ENCODE results near the gene TPK1. TPM values are rescaled to one million over a fixed set of nuclear protein-coding genes. Genes with fewer than 3 reads are reported as not detected.

Gene TPK1
- total RNA-seq, 6 donors from 2014 or later: 4.2 to 12.3 (median 9.1) TPM

GRCh38 chr7:144820552-144820951, 15.3 kb downstream of the TPK1 start:
- ATAC-seq (ENCODE audit: low FRiP score in 2 of 2): no peak
- Histone ChIP-seq H3K36me3 (no peaks in the 10 kb centered on the region), H3K4me3 (no peak overlapping the region), H3K27ac (no peak overlapping the region), H3K9me3 (no peaks in the 10 kb centered on the region), H3K4me1 (no peaks in the 10 kb centered on the region), H3K27me3 (no peaks in the 10 kb centered on the region)
- no peak for DNase-seq
- TF ChIP-seq CTCF (IDR thresholded peaks at IDR 0.05) (no peak), POLR2A (IDR thresholded peaks at IDR 0.05) (no peak), EP300 (IDR thresholded peaks at IDR 0.05) (no peak), POLR2AphosphoS5 (IDR thresholded peaks at IDR 0.05) (no peak)

- H3K36me3 ChIP-seq: no peaks in the 10 kb centered on the region
- ATAC-seq (ENCODE audit: low FRiP score in 2 of 2) (no peak), DNase-seq (no peak)
- H3K27me3 ChIP-seq: no peaks in the 10 kb centered on the region
- WGBS, 2 donors: 88 to 94% methylated on average over 1 of the region's 1 CpG
- no peak for TF ChIP-seq CTCF (IDR thresholded peaks at IDR 0.05)
- no peak for TF ChIP-seq POLR2A (IDR thresholded peaks at IDR 0.05)
- TF ChIP-seq EP300 (IDR thresholded peaks at IDR 0.05): no peak
- no peak for TF ChIP-seq POLR2AphosphoS5 (IDR thresholded peaks at IDR 0.05)
- no peaks in the 10 kb centered on the region for H3K4me1 ChIP-seq
- no peak overlapping the region for H3K4me3 ChIP-seq
- H3K9me3 ChIP-seq: no peaks in the 10 kb centered on the region
- no peak overlapping the region for H3K27ac ChIP-seq
These were observed 16.3 kb downstream of the TPK1 start for GRCh38 chr7:144819566-144819965.

- ATAC-seq (ENCODE audit: low FRiP score in 2 of 2) (no peak), DNase-seq (no peak)
- H3K27ac ChIP-seq: no peak overlapping the region
- H3K4me3 ChIP-seq: no peak overlapping the region
- 46 to 61% methylated on average over 4 of the region's 4 CpGs for WGBS, 2 donors
- no peaks in the 10 kb centered on the region for H3K4me1 ChIP-seq
- no peaks in the 10 kb centered on the region for H3K9me3 ChIP-seq
- H3K27me3 ChIP-seq: no peaks in the 10 kb centered on the region
- TF ChIP-seq POLR2AphosphoS5 (IDR thresholded peaks at IDR 0.05) (no peak), CTCF (IDR thresholded peaks at IDR 0.05) (no peak), EP300 (IDR thresholded peaks at IDR 0.05) (no peak), POLR2A (IDR thresholded peaks at IDR 0.05) (no peak)
- no peaks in the 10 kb centered on the region for H3K36me3 ChIP-seq
These were observed 17.3 kb downstream of the TPK1 start for GRCh38 chr7:144818511-144818910.

GRCh38 chr7:144817001-144817400, 18.9 kb downstream of the TPK1 start:
- peaks cover 0 to 11% (median 4%) of the 10 kb centered on the region in 4 donors for H3K4me1 ChIP-seq
- DNase-seq (no peak), ATAC-seq (ENCODE audit: low FRiP score in 2 of 2) (no peak)
- no peaks in the 10 kb centered on the region for H3K36me3 ChIP-seq
- no peaks in the 10 kb centered on the region for H3K27me3 ChIP-seq
- TF ChIP-seq EP300 (IDR thresholded peaks at IDR 0.05) (no peak), POLR2A (IDR thresholded peaks at IDR 0.05) (no peak), POLR2AphosphoS5 (IDR thresholded peaks at IDR 0.05) (no peak), CTCF (IDR thresholded peaks at IDR 0.05) (no peak)
- H3K27ac ChIP-seq: no peak overlapping the region
- 72 to 80% methylated on average over 3 of the region's 3 CpGs for WGBS, 2 donors
- H3K4me3 ChIP-seq: no peak overlapping the region
- H3K9me3 ChIP-seq: no peaks in the 10 kb centered on the region

GRCh38 chr7:144814299-144814698, 21.6 kb downstream of the TPK1 start:
- ATAC-seq (ENCODE audit: low FRiP score in 2 of 2) (no peak), DNase-seq (no peak)
- no peak overlapping the region for H3K27ac ChIP-seq
- no peaks in the 10 kb centered on the region for H3K36me3 ChIP-seq
- TF ChIP-seq POLR2A (IDR thresholded peaks at IDR 0.05) (no peak), EP300 (IDR thresholded peaks at IDR 0.05) (no peak)
- H3K9me3 ChIP-seq: no peaks in the 10 kb centered on the region
- H3K27me3 ChIP-seq: no peaks in the 10 kb centered on the region
- H3K4me3 ChIP-seq: no peak overlapping the region
- H3K4me1 ChIP-seq: peaks cover 0 to 11% (median 4%) of the 10 kb centered on the region in 4 donors
- 73 to 78% methylated on average over 1 of the region's 1 CpG for WGBS, 2 donors

Measured in upper lobe of left lung (tissue), 6 donors.